Urothelium cell line (cell line): ENCODE results near the gene RAB10.
"Not testable (repeated sequence)": the region's sequence is repeated elsewhere in the genome, so short reads cannot be mapped to it uniquely, and the experiment has no call there.

ENCODE experiments used
- DNase-seq: peaks from one replicate; pipeline ENCODE4 v3.0.0; 2011; ENCODE audit warnings: low spot score, mixed read lengths
- FAIRE-seq: peaks from 2 replicates; lab custom pipeline; 2011; peaks lifted over from hg19 to GRCh38; lab: Jason Lieb, UNC

Gene RAB10

DNA sequence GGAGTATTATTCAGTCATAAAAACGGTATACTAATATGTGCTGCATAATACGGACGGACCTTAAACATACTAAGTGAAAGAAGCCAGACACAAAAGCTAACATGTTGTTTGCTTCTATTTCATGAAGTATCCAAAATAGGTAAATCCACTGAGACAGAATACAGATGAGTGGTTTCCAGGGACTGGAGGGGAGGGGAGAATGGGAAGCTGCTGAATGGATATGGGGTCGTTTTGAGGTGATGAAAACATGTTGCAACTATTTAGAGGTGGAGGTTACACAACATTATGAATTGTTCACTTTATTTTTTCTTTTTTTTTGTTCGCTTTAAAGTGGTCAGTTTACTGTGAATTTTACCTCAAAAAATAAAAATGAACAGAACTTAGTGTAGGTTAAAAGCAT, 52.9 kb downstream of the RAB10 start:
- no peak for DNase-seq
- no peak for FAIRE-seq

DNA sequence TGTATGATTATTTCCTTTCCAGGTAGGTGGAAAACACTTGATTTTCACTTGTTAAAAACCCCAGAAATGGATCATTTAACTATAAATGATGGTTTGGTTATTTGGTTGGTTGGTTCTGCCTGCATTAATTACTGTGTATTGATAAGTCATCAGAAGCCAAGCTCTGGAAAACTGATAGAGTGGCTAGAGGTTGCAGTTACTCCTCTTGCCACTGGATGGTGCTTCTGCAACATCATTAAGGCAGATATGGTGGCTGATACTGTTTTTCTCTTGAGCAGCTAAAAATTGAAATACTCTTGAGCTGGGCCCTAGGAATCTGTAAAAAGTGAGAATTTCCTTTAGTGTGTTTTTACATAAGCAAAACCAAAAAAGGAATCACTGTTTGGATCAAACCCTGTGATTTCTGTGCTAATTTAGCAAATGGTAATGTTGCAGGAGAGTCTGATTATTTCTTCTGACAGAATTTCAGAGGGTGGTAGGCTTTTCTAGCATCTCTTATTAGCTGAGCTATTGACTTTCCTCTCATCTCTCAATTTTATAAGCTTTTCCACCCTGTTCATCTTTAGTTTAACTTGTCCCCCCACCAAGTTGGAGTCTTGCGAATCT, 54.3 kb downstream of the RAB10 start:
- FAIRE-seq (no peak), DNase-seq (peak; percentile 40)

DNA sequence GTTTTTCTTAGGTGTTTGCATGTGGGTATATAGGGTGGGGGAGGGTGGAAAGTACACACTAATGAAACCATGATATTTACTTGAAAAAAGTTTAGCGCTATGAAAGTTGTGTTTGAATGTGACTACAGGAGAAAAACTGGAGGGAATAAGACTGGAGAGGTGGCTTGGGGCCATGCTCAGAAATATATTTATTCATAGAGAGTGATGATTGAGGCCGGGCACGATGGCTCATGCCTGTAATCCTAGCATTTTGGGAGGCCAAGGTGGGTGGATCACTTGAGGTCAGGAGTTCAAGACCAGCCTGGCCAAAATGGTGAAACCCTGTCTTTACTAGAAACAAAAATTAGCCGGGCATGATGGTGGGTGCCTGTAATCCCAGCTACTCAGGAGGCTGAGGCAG, 55.0 kb downstream of the RAB10 start:
- not testable (repeated sequence) for DNase-seq, FAIRE-seq

DNA sequence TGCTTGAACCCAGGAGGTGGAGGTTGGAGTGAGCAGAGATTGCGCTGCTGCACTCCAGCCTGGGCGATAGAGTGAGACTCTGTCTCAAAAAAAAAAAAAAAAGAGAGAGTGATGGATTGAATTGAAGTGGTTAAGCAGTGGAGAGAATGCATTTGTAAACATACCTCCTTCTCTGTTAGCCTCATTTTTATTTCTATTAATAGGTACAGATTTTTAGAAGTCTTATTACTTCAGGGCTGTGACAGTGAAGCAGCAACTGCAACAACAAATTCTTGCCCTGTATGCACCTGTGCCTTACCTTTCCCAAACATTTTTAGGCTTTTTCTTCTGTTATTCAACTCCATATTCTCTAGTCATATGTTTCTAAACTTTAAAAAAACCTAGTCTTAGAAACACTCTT, 55.5 kb downstream of the RAB10 start:
- FAIRE-seq (no peak), DNase-seq (no peak)

DNA sequence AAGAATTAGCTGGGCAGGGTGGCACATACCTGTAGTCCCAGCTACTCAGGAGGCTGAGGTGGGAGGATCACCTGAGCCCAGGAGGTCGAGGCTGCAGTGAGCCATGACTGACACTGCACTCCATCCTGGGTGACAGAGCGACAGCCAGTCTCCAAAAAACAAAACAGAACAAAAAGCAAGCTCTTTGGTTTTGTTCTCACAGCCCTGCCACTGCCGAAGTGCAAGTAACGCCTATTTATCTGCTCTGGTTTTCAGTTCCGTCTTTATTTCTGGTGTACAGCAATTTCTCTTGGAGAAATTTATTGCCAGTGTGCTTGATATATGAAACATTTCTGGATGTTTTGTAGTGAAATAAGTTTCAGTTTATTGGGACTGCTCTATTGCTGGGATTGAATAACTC, 61.9 kb downstream of the RAB10 start:
- FAIRE-seq (no peak), DNase-seq (no peak)

DNA sequence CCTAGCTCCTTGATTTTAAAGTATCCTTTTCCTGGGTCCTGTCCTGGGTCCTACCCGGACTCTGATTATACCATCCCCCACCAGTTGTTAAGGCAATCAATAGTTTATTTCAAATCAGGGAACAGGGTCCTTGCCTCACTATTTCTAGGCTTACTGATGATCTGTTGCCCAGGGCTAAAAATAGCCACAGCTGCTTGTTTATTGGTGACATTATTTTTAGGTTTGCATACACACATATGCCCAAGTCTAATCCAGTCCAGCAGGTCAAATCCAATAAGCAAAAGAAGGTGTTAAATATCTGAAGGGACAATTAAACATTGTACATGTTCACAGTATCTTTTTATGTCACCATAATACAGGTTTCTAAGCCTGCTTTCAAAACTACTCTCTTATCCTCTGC, 66.0 kb downstream of the RAB10 start:
- DNase-seq (no peak), FAIRE-seq (no peak)

DNA sequence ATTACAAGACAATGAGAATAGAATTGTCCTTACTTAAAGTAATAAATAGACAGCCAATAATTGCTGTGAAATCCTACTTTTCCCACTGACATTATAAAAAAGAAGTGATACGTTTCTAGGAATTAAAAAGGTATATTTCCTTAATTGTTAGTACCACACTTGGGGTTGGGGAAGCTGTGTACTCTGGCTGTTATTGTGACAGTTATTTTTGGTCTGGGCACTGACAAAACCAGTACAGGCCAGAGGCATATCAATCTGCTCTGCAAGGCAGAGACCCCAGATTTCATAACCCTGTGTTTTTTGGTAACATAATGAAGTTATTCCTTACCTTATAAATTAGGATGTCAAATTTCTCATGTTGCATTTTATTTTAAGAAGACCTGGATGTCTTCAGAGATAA, 66.5 kb downstream of the RAB10 start:
- FAIRE-seq (no peak), DNase-seq (no peak)

DNA sequence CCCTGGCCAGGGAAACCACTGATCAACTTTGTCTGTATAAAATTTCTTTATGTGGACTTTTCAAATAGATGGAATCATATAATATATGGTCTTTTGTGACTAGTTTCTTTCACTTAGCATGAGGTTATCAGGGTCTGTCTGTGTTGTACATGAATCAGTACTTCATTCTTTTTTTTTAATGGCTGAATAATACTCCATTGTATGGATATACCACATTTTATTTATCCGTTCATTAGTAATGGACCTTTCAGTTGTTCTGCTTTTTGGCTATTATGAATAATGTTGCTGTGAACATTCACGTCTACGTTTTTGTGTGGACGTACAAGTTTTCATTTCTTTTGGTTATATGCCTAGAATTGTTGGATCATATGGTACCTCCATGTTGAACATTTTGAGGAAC, 69.9 kb downstream of the RAB10 start:
- FAIRE-seq: no peak
- no peak for DNase-seq

DNA sequence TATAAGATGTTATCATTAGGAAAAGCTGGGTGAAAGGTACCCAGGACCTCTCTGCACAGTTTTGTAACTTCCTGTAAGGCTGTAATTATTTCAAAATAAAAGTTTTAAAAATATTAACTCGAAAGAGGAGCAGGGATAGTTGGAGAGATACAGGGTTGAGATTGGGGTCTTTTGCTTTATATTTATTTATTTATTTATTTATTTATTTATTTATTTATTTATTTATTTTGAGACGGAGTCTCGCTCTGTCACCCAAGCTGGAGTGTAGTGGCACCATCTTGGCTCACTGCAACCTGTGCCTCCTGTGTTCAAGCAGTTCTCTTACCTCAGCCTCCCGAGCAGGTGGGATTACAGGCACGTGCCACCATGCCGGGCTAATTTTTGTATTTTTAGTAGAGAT, 74.8 kb downstream of the RAB10 start:
- FAIRE-seq, DNase-seq: not testable (repeated sequence)

DNA sequence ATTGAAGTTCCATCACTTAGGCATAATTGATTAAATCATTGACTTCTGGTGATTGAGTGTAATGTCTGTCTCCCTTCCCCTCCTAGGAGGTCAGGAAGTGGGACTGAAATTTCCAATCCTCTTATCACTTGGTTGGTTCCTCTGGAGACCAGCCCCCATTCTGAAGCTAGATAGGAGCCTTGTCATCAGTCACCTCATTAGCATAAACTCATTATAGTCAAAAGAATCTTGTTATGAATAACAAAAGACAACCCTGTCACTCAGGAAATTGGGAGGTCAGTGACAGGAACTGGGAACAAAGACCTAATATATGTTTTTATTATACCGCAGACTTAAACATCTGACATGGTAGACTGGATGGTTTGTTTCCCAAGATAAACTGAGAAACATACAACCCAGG, 78.3 kb downstream of the RAB10 start:
- FAIRE-seq (no peak), DNase-seq (no peak)

DNA sequence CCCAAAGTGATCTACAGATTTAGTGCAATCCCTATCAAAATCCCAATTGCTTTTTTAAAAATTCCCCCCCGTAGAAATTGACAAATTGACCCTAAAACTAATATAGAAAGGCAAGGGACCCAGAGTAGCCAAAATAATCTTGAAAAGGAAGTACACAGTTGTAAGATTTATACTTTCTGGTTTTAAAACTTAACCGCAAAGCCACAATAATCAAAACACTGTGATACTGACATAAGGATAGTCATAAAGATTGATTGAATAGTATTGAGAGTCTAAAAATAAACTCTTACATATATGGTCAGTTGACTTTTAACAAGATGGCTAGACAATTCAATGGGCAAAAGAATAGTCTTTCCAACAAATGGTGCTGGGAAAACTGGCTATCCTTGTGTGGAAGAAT, 80.3 kb downstream of the RAB10 start:
- DNase-seq (no peak), FAIRE-seq (no peak)

DNA sequence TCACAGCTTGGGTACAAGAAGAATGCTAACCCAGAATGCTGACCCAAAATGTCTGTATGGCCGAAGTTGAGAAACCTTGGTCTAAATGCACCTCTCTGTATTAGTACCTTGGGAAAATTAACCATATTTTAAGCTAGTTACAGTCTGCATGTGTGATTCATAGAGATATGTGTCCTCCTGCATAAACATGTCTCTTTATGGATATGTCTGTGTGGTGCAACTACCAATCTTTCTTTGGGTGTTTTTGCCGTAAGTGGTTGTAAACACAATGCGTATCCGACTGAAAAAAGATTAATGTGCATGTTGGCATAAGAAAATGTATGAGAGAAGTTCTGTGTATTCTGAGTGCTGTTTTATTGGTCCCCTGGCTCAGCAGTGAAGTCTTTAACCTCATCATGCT, 84.8 kb downstream of the RAB10 start:
- DNase-seq (no peak), FAIRE-seq (no peak)

DNA sequence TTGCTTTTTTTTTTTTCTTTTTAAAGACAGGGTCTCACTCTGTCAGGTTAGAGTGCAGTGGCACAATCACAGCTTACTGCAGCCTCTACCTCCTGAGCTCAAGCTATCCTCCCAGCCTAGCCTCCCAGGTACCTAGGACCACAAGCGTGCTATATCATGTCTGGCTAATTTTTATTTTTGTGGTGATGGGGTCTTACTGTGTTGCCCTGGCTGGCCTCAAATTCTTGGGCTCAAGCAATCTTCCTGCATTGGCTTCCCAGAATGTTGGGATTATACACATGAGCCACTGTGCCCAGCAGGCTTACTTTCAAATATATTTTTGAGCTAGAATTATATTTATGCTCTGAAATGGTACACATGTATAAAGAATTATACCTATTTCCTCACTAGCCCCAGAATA, 85.6 kb downstream of the RAB10 start:
- no peak for DNase-seq
- no peak for FAIRE-seq

DNA sequence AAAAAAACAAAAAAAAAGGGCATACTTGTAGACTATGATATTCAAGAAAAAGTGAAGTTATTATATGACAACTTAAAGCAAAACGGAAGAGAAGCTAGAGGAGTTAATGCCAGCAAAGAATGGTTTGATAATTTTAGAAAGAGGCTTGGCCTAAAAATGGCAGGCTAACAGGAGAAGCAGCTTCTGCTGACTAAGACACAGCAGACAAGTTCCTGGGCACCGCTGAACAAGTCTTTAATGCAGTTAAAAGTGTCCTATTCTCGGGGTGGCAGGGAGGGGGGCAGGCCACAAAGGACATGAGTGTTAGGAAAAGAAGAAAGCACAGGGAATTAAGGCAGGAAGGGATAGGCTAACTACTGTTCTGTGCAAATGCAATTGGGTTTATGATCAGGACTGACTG, 88.7 kb downstream of the RAB10 start:
- FAIRE-seq (no peak), DNase-seq (no peak)

DNA sequence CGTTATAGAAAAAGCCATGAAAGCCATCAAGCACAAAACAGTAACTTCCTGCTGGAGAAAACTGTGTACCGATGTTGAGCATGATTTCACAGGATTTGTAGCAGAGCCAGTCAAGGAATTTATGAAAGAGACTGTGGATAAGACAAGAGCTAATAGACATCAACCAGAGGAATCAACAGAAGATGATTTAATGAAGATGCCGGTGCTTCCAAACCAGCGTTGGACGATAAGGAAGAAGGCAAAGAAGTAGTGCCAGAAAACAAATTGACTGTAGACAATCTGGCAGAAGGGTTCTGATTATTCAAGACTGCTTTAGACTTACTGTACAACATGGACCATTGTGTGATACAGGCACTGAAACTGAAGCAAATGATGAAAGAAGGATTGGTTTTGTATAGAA, 89.5 kb downstream of the RAB10 start:
- FAIRE-seq (no peak), DNase-seq (no peak)

DNA sequence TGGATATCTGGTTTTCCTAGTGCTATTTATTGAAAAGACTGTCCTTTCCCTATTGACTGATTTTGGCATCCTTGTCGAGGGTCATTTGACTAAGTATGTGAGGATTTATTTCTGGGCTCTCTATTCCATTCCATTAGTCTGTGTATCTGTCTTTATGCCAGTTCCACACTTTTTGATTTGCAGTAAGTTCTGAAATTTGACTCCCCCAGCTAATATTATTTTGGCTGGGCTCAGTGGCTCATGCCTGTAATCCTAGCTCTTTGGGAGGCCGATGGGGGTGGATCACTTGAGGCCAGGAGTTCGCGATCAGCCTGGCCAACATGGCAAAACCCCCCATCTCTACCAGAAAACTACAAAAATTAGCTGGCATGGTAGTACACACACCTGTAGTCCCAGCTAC, 92.2 kb downstream of the RAB10 start:
- no peak for FAIRE-seq
- DNase-seq: no peak

DNA sequence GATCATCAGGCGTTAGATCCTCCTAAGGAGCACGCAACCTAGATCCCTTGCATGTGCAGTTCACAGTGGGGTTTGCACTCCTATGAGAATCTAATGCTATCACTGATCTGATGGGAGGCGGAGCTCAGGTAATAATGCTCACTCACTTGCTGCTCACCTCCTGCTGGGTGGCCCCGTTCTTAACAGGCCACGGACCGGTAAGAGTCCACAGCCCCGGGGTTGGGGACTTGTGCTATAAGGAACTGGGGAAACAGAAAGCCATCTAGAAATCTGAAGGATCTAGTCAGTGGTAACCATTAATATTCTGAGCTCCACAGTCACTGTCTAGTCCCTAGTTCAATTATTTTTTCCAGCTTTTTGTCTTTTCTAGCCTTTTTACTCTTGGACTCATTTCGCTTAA, 94.3 kb downstream of the RAB10 start:
- FAIRE-seq (no peak), DNase-seq (no peak)

DNA sequence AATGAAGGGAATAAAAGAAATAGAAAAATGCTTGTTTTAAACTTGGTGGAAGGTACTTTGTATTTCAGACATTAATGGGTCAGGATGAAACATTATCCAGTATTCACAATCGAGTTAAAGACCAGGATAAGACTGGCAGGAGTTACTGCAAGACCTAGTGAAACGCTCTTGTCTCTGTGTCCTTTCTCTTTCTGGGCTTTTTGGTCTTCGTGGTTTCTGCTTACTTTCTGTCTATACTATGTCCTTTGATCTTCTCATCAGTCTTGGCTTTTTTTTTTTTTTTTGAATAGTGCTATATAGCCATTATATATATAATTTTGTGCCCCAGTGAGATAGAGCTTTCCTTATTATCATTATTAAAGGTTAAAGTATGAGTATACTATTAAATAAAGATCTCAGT, 96.9 kb downstream of the RAB10 start:
- no peak for FAIRE-seq

DNA sequence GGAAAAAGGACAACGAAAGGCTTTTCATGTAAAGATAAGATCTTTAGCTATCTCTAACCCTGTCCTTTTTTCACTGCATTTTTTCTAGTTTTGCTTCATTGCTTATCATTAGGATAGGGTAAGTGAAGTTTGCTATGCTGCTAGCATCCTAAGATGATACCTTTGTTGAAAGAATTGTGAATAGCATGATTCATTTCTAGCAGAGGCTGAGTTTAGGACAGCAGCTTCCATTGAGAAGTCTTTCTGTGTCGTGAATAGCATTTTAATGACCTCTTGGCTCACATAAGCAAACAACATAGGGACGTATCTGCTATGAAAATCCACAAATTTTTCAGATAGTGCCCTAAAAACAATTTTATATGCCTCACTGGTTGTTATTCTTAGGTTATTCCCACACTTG, 102.6 kb downstream of the RAB10 start:
- DNase-seq (no peak), FAIRE-seq (no peak)

More for the DNA sequence above, 96.9 kb downstream of the RAB10 start:
- DNase-seq: no peak

DNA sequence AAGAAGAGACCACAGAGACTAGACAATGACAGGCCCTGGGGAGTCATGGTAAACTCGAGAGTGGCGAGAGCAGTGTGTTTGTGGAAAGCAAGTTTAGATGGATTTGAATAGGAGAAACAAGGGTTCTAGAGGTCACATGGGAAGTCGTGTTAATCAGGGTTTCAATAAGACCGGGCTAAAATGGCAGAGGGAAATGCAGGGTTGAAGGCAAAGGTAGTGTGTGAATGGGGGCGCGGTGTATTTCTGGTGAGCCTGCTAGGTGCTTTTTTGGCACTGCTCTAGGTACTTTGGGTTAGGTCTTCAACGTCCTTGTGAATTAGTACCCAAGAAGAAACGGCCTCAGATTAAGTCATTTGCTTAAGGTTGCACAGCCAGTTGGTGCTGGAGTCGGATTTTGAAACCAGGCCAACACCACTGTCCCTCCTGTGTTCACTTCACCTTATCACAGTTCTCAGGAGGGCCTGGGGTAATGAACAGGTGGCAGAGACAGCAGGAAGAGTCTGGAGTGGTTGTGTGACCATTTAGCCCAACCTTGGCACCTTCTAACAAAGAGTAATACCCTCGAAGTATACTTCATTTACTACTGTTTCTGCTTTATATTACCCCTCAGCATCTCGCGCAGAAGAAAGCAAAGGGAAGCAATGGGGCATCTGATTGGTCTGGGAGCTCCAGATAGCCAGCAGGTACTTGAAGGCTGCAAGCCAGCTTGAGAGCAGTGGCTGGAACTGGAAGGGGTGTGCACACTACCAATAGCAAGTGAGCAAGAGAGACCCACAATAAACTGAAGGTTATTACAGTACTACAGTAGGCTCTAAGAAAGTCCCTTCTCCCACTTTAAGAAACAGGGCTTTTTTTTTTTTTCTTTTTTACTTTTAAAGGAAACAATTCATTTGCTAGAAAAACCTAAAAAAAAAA, 105.6 kb downstream of the RAB10 start:
- no peak for FAIRE-seq
- no peak for DNase-seq

DNA sequence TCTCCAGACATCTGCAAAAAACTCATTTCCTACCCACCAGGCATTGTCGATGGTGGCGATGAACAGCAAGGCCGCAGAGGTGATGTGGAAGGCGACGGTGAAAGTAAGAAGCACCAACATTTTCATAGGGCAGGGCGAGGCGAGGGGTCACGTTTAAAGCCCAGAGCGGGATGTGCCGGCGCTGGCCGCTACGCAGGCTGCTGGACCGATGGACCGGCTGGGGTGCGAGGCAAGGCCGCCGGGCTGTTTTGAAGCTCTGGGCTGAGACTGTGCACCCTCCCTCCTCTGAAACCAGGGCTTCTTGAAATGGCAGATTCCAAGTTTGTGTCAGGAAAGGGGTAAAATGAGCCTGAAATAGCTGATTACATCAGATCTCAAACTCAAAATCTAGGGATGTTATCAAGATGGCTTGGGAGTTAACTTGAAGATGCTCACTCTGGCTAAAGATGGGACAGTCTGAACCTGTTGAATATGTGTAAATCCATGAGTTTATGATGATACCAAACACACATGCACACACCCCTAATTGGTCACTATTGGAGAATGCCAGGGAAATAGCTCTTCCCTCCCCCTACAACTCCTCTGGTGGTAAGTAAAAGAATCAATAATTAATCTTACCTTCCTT, 107.4 kb downstream of the RAB10 start:
- DNase-seq (no peak), FAIRE-seq (no peak)

DNA sequence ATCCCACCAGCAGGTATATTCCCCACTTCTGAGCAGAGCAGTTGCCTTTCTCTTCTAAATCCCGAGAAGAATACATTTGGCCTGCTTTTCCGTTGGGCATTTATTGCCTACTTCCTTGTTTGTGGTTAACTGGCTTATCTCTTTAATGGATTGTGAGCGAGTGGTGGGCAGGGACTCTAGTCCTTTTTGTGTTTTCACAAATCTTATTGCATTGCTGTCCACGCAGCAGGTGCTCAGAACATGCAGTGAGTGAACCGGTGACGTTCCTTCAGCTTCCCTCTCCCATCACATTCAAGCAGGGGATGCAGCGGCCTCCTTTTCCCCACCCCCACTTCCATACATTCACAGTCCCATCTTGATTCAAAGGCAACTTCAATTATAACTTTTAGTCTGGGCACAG, 110.1 kb downstream of the RAB10 start:
- DNase-seq: no peak
- FAIRE-seq: no peak
